H1 (cell line): ENCODE data around the gene FKRP. TPM values are rescaled to one million over a fixed set of nuclear protein-coding genes. Genes with fewer than 3 reads are reported as not detected.
"Not testable (repeated sequence)": the region's sequence is repeated elsewhere in the genome, so short reads cannot be mapped to it uniquely, and the experiment has no call there.

Experiments
- CTCF ChIA-PET: fragments of 300-600 bp; sonication (Branson Sonifier 250); formaldehyde crosslinking; loops from one replicate; lab custom pipeline; 2021; ENCODE audit not compliant: partially characterized antibody; lab: Charles Lee
- POLR2A ChIA-PET: fragments of 300-600 bp; sonication (Branson Sonifier 250); formaldehyde crosslinking; loops from one replicate; lab custom pipeline; 2021; ENCODE audit warnings: inconsistent platforms; ENCODE audit not compliant: partially characterized antibody; lab: Charles Lee
- DNase-seq, 2 experiments: peaks; one replicate each; pipeline versions ENCODE4 v3.0.0 to v3.0.0-alpha.2; 2010 to 2022; ENCODE audit warnings: low spot score in 2 of 2, low read depth in 1 of 2, mixed read lengths in 1 of 2
- FAIRE-seq: peaks from 2 replicates; lab custom pipeline; 2011; peaks lifted over from hg19 to GRCh38; lab: Jason Lieb, UNC
- H2AFZ ChIP-seq: 2 replicates; pipeline ENCODE4 v1.8.1; 2012; ENCODE audit warnings: low read length, inconsistent platforms
- H2AK5ac ChIP-seq: 2 replicates; pipeline ENCODE4 v1.6.1; 2013; ENCODE audit warnings: low read depth, low read length
- H2BK120ac ChIP-seq: replicated peaks from 2 replicates; pipeline ENCODE3; 2013; ENCODE audit warnings: low read depth, low read length, inconsistent platforms
- H2BK12ac ChIP-seq: 2 replicates; pipeline ENCODE4 v1.6.1; 2013; ENCODE audit warnings: low read depth, low read length
- H2BK15ac ChIP-seq: 2 replicates; pipeline ENCODE4 v1.6.1; 2013; ENCODE audit warnings: low read length
- H2BK20ac ChIP-seq: 2 replicates; pipeline ENCODE4 v1.6.1; 2013; ENCODE audit warnings: low read length
- H2BK5ac ChIP-seq: 2 replicates; pipeline ENCODE4 v1.6.1; 2013; ENCODE audit warnings: low read depth, low read length
- H3K14ac ChIP-seq: 2 replicates; pipeline ENCODE4 v1.6.1; 2013; ENCODE audit warnings: inconsistent platforms; ENCODE audit not compliant: insufficient read length
- H3K18ac ChIP-seq: 2 replicates; pipeline ENCODE4 v1.6.1; 2013; ENCODE audit warnings: low read length; ENCODE audit errors: extremely low read depth
- H3K23ac ChIP-seq: 2 replicates; pipeline ENCODE4 v1.6.1; 2013; ENCODE audit warnings: inconsistent platforms; ENCODE audit not compliant: insufficient read length
- H3K23me2 ChIP-seq: 2 replicates; pipeline ENCODE4 v1.6.1; 2013; ENCODE audit warnings: low read depth, low read length
- H3K27ac ChIP-seq: 2 replicates; pipeline ENCODE4 v1.6.1; 2011; ENCODE audit warnings: low read depth, low read length, inconsistent platforms
- H3K27me3 ChIP-seq, 4 experiments: replicated peaks in 1 of 4; 1 replicate in 1 of 4; 2 replicates in 3 of 4; pipeline versions ENCODE4 v1.6.1 to v1.8.1; 2011 to 2013; ENCODE audit warnings: low read length in 3 of 4, mild to moderate bottlenecking in 3 of 4, inconsistent platforms in 2 of 4, mixed read lengths in 2 of 4, moderate library complexity in 1 of 4; ENCODE audit not compliant: control insufficient read depth in 3 of 4, insufficient read depth in 3 of 4; ENCODE audit errors: extremely low read depth in 1 of 4
- H3K36me3 ChIP-seq, 4 experiments: 2 replicates each; pipeline versions ENCODE4 v1.6.1 to v1.8.1; 2011 to 2013; ENCODE audit warnings: mild to moderate bottlenecking in 4 of 4, low read length in 3 of 4, moderate library complexity in 2 of 4, control low read depth in 1 of 4, inconsistent platforms in 1 of 4; ENCODE audit not compliant: insufficient read depth in 4 of 4, control insufficient read depth in 2 of 4
- H3K4ac ChIP-seq: replicated peaks from 2 replicates; pipeline ENCODE3; 2013; ENCODE audit warnings: low read length, low read depth, mixed read lengths, inconsistent platforms; ENCODE audit not compliant: insufficient read length
- H3K4me1 ChIP-seq, 4 experiments: replicated peaks in 1 of 4; 1 replicate in 1 of 4; 2 replicates in 3 of 4; pipeline versions ENCODE4 v1.6.1 to v1.8.1; 2011 to 2013; ENCODE audit warnings: low read length in 3 of 4, inconsistent platforms in 2 of 4, mixed read lengths in 1 of 4; ENCODE audit not compliant: insufficient read depth in 4 of 4, control insufficient read depth in 3 of 4
- H3K4me2 ChIP-seq, 2 experiments: 2 replicates each; pipeline versions ENCODE4 v1.6.1 to v1.8.1; 2011 to 2013; ENCODE audit warnings: low read depth in 2 of 2, low read length in 2 of 2, control low read depth in 1 of 2, inconsistent platforms in 1 of 2, mild to moderate bottlenecking in 1 of 2; ENCODE audit not compliant: insufficient read depth in 1 of 2
- H3K4me3 ChIP-seq, 4 experiments: fragments of 200-600, 300-600 bp in 1 of 4; sonication (generic), shearing (Covaris generic), sonication (Bioruptor Twin) in 1 of 4; 2 replicates each; pipeline versions ENCODE4 v1.5.1 to v1.8.1; 2011 to 2016; ENCODE audit warnings: low read length in 4 of 4, low read depth in 3 of 4, control low read depth in 2 of 4, inconsistent platforms in 2 of 4, mild to moderate bottlenecking in 2 of 4, mixed read lengths in 1 of 4, moderate library complexity in 1 of 4; ENCODE audit not compliant: insufficient read depth in 2 of 4; ENCODE audit errors: extremely low read depth in 1 of 4
- H3K56ac ChIP-seq: replicated peaks from 2 replicates; pipeline ENCODE3; 2013; ENCODE audit warnings: low read depth, mild to moderate bottlenecking, mixed read lengths, low read length, inconsistent platforms; ENCODE audit not compliant: insufficient read length
- H3K79me1 ChIP-seq: 2 replicates; pipeline ENCODE4 v1.6.1; 2013; ENCODE audit warnings: low read depth, low read length, control low read depth
- H3K79me2 ChIP-seq, 2 experiments: 2 replicates each; pipeline versions ENCODE4 v1.6.1 to v1.8.1; 2012 to 2013; ENCODE audit warnings: low read length in 2 of 2, mild to moderate bottlenecking in 2 of 2, inconsistent platforms in 1 of 2; ENCODE audit not compliant: insufficient read depth in 2 of 2, control insufficient read depth in 1 of 2
- H3K9ac ChIP-seq, 4 experiments: replicated peaks in 1 of 4; 1 replicate in 1 of 4; 2 replicates in 3 of 4; pipeline versions ENCODE4 v1.6.1 to v1.8.1; 2011 to 2013; ENCODE audit warnings: low read depth in 3 of 4, low read length in 3 of 4, control low read depth in 2 of 4, mild to moderate bottlenecking in 2 of 4, moderate library complexity in 2 of 4, inconsistent platforms in 1 of 4; ENCODE audit errors: extremely low read depth in 1 of 4
- H3K9me3 ChIP-seq, 2 experiments: 2 replicates each; pipeline versions ENCODE4 v1.6.1 to v1.8.1; 2012 to 2013; ENCODE audit warnings: mild to moderate bottlenecking in 2 of 2, moderate library complexity in 2 of 2, control low read depth in 1 of 2, inconsistent platforms in 1 of 2, low read depth in 1 of 2, low read length in 1 of 2, mixed read lengths in 1 of 2; ENCODE audit not compliant: insufficient read depth in 2 of 2
- H4K20me1 ChIP-seq, 2 experiments: replicated peaks in 1 of 2; 2 replicates each; pipeline versions ENCODE3 to v1.8.1; 2011 to 2013; ENCODE audit warnings: inconsistent platforms in 2 of 2, low read length in 2 of 2, mild to moderate bottlenecking in 1 of 2; ENCODE audit not compliant: insufficient read depth in 2 of 2, control insufficient read depth in 1 of 2
- H4K5ac ChIP-seq: 2 replicates; pipeline ENCODE4 v1.6.1; 2013; ENCODE audit warnings: low read length, low read depth, mixed read lengths, inconsistent platforms; ENCODE audit not compliant: insufficient read length
- H4K8ac ChIP-seq: 2 replicates; pipeline ENCODE4 v1.8.0; 2013; ENCODE audit warnings: mild to moderate bottlenecking, moderate library complexity, low read length, inconsistent platforms; ENCODE audit not compliant: insufficient read depth; ENCODE audit errors: extremely low read depth
- H4K91ac ChIP-seq: replicated peaks from 2 replicates; pipeline ENCODE3; 2013; ENCODE audit warnings: low read length, mixed read lengths, inconsistent platforms; ENCODE audit not compliant: insufficient read length
- POLR2A ChIP-seq, 2 experiments: IDR thresholded peaks; 1 replicate in 1 of 2; 2 replicates in 1 of 2; pipeline ENCODE4 v1.6.1; 2011; ENCODE audit warnings: low read depth in 2 of 2, low read length in 2 of 2, mild to moderate bottlenecking in 2 of 2; ENCODE audit errors: control extremely low read depth in 1 of 2
- RAD21 ChIP-seq, 2 experiments: IDR thresholded peaks in 1 of 2; conservative IDR thresholded peaks in 1 of 2; 2 replicates each; pipeline ENCODE4 v1.6.1; 2011; ENCODE audit warnings: low read depth in 2 of 2, low read length in 2 of 2, improper control_type of control experiment in 1 of 2, inconsistent platforms in 1 of 2, mild to moderate bottlenecking in 1 of 2, moderate library complexity in 1 of 2
- WGBS, 2 experiments: shearing (Covaris generic) in 1 of 2; methylation state at CpG; one replicate each; pipeline versions ENCODE4 v1.1.6 to v1.1.7; 2013 to 2015; ENCODE audit warnings: low lambda C conversion rate in 2 of 2, mixed read lengths in 2 of 2, inconsistent platforms in 1 of 2, low coverage in 1 of 2, missing lambda C conversion rate in 1 of 2; ENCODE audit not compliant: insufficient replicate concordance in 2 of 2, insufficient coverage in 1 of 2, insufficient read length in 1 of 2; ENCODE audit errors: extremely low coverage in 1 of 2, missing lambda C conversion rate in 1 of 2; 5-methylcytosine and 5-hydroxymethylcytosine counted together
- polyA plus RNA-seq, 7 experiments: library from polyadenylated mRNA; depleted of rRNA in 3 of 7; stranded (reverse) in 5 of 7; unstranded in 2 of 7; fragments of >200 nt in 5 of 7; fragments of 200-250 nt in 2 of 7; gene quantifications; 1 replicate in 5 of 7; 2 replicates in 1 of 7; 4 replicates in 1 of 7; pipeline versions ENCODE4 v1.2.1 to v1.2.3, GENCODE V29; 2011 to 2013; ENCODE audit warnings: missing spikeins in 2 of 7, mixed read lengths in 2 of 7
- total RNA-seq: library from RNA; stranded (reverse); fragmentation: NEBNext Ultra II Directional; extraction: Animal tissue kit (Norgen Biotek cat#: 25700); gene quantifications from 2 replicates; pipeline ENCODE4 v1.2.1, GENCODE V29; 2021
- TF ChIP-seq, protein P1 (sequence below): IDR thresholded peaks from 2 replicates; pipeline ENCODE4 v1.6.1; 2012; ENCODE audit warnings: inconsistent platforms

FKRP gene
- total and polyA plus RNA-seq, 2 of the 8 experiments (the other 6 are each of a cell fraction or from before 2014, with no cell fraction given) = 17.1 to 24.4 TPM

DNA sequence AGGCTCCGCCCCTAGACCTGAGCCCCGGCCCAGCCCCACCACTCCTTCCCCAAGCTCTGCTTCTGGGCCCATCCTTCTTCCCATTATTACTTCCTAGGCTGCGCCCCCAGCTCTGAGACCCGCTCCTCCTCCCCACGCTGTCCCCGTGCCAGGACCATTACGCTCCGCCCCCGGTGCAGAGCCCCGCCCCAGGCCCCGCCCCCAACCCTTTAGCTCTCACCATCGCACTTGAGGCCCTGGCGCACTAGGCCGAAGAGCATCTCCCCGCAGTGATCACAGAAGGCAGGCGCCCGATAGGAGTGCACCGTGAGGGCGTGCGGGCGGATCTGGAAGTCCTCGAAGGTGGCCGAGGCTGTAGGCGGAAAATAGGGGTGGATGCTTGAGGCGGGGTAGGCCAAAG, 35.2 kb upstream of the FKRP start (continued):
- TF ChIP-seq, protein P1, sequence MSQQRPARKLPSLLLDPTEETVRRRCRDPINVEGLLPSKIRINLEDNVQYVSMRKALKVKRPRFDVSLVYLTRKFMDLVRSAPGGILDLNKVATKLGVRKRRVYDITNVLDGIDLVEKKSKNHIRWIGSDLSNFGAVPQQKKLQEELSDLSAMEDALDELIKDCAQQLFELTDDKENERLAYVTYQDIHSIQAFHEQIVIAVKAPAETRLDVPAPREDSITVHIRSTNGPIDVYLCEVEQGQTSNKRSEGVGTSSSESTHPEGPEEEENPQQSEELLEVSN = no peak
- TF ChIP-seq POLR2A (IDR thresholded peaks at IDR 0.05; ENCODE audit: control extremely low read depth in 1 of 2, low read depth in 2 of 2, low read length in 2 of 2) (peak in 1 of 2 experiments; percentile 64; a peak in 1 of 3 replicates), RAD21 (IDR thresholded peaks at IDR 0.05 in 1 of 2, conservative IDR thresholded peaks at IDR 0.05 in 1 of 2; ENCODE audit: low read depth in 2 of 2, low read length in 2 of 2) (no peak)

- not testable (repeated sequence) for H2BK20ac ChIP-seq, H3K14ac ChIP-seq, H4K8ac ChIP-seq, H4K91ac ChIP-seq, H2AK5ac ChIP-seq, H2BK5ac ChIP-seq, H3K18ac ChIP-seq, H3K9me3 ChIP-seq, FAIRE-seq, H3K27me3 ChIP-seq, H3K79me1 ChIP-seq, H3K56ac ChIP-seq, H3K27ac ChIP-seq, H4K20me1 ChIP-seq, H3K4ac ChIP-seq, H2BK15ac ChIP-seq, H3K23ac ChIP-seq, H3K9ac ChIP-seq, H4K5ac ChIP-seq, H2BK12ac ChIP-seq, H2AFZ ChIP-seq, H2BK120ac ChIP-seq, DNase-seq
- WGBS, 2 experiments = 84% methylated on average over 6 of the region's 6 CpGs; no CpG with 5 or more reads in 1 of the 2 experiments
- Histone ChIP-seq H3K4me3 (peak overlapping the region in 1 of 4 experiments; percentile 94; a peak in 1 of 8 replicates), H3K79me2 (peaks cover 0 to 19% of the 10 kb centered on the region in 2 experiments; a peak in 2 of 4 replicates), H3K4me2 (peak overlapping the region in 1 of 2 experiments; percentile 91; a peak in 1 of 4 replicates), H3K23me2 (peaks cover 13% of the 10 kb centered on the region; the same call in 1 of the 2 replicates), H3K4me1 (peaks cover 0 to 12% (median 5%) of the 10 kb centered on the region in 4 experiments; a peak in 5 of 7 replicates), H3K36me3 (peaks cover 0 to 18% (median under 1%) of the 10 kb centered on the region in 4 experiments; a peak in 3 of 8 replicates)
- POLR2A ChIA-PET = interaction anchor here (0.7 to 4.7 kb wide), 2 partner anchors 43 to 75 kb away, joined by 4 to 17 read pairs; partner anchors contain the start of gene SLC1A5
- CTCF ChIA-PET = interaction anchor here (0.6 to 7.5 kb wide), 6 partner anchors 8 to 1035 kb away, joined by 3 to 46 read pairs (median 4); no protein-coding TSS in a partner anchor
These were observed 33.0 kb upstream of the FKRP start for GRCh38 chr19:46712768-46713338.
